HepG2 (cell line): ENCODE results near the gene RASSF6. TPM values are rescaled to one million over a fixed set of nuclear protein-coding genes. Genes with fewer than 3 reads are reported as not detected.

ENCODE experiments used
- ATAC-seq: fragments of 200-7000 bp; cut with Tn5 transposase; 3 replicates; pipeline ENCODE4 v1.9.1; 2020; ENCODE audit warnings: mild to moderate bottlenecking, moderate library complexity
- BruUV-seq: library from RNA; stranded (reverse); fragments of 400-500 nt; replicated peaks from 2 replicates; lab custom pipeline; 2021; lab: Mats Ljungman, UMichigan
- CTCF ChIA-PET: fragments of 300-600 bp; formaldehyde crosslinking; extraction: SDS; loops from one replicate; lab custom pipeline; 2021; ENCODE audit warnings: low total read pairs, inconsistent platforms, low intra/inter-chr PET ratio; lab: Yijun Ruan, JAX
- POLR2A ChIA-PET: fragments of 350-600 bp; sonication (Branson Sonifier 250); formaldehyde crosslinking; loops from one replicate; lab custom pipeline; 2020; ENCODE audit warnings: antibody characterized with exemption, inconsistent platforms; lab: Yijun Ruan, JAX
- DNase-seq: peaks from one replicate; pipeline ENCODE4 v3.0.0-alpha.2; 2015; ENCODE audit warnings: low spot score
- FAIRE-seq: peaks from 3 replicates; lab custom pipeline; 2011; peaks lifted over from hg19 to GRCh38; lab: Jason Lieb, UNC
- H2AFZ ChIP-seq: one replicate; pipeline ENCODE4 v1.6.1; 2011; ENCODE audit warnings: low read length, inconsistent platforms
- H3K27ac ChIP-seq: fragments of 300-600 bp; 3 replicates; pipeline ENCODE4 v1.8.0; 2011; ENCODE audit warnings: mixed run types, mild to moderate bottlenecking, mixed read lengths, low read length, inconsistent platforms; ENCODE audit not compliant: insufficient read depth; ENCODE audit errors: extremely low read length
- H3K27me3 ChIP-seq, 2 experiments: fragments of 200-600 bp in 1 of 2; 2 replicates in 1 of 2; 3 replicates in 1 of 2; pipeline versions ENCODE4 v1.6.0 to v1.8.0; 2011; ENCODE audit warnings: low read length in 2 of 2, mild to moderate bottlenecking in 2 of 2, moderate library complexity in 2 of 2, inconsistent platforms in 1 of 2; ENCODE audit not compliant: insufficient read depth in 2 of 2, control insufficient read depth in 1 of 2
- H3K36me3 ChIP-seq, 2 experiments: fragments of 200-600 bp in 1 of 2; replicated peaks in 1 of 2; 2 replicates in 1 of 2; 3 replicates in 1 of 2; pipeline versions ENCODE4 v1.5.1 to v1.8.0; 2011; ENCODE audit warnings: low read length in 2 of 2, inconsistent platforms in 1 of 2; ENCODE audit not compliant: insufficient read depth in 2 of 2, control insufficient read depth in 1 of 2
- H3K4me1 ChIP-seq: 2 replicates; pipeline ENCODE4 v1.5.1; 2012; ENCODE audit warnings: low read length, inconsistent platforms; ENCODE audit not compliant: insufficient read depth
- H3K4me2 ChIP-seq: 2 replicates; pipeline ENCODE4 v1.6.0; 2011; ENCODE audit warnings: low read depth, low read length, inconsistent platforms
- H3K4me3 ChIP-seq, 3 experiments: fragments of 200-600 bp in 1 of 3; sonication (generic), shearing (Covaris generic) in 1 of 3; replicated peaks in 1 of 3; 2 replicates each; pipeline ENCODE4 v1.5.1; 2011 to 2016; ENCODE audit warnings: low read length in 3 of 3, inconsistent platforms in 2 of 3, low read depth in 2 of 3, mild to moderate bottlenecking in 2 of 3, control low read depth in 1 of 3, mixed read lengths in 1 of 3; ENCODE audit not compliant: insufficient read depth in 1 of 3
- H3K79me2 ChIP-seq: one replicate; pipeline ENCODE4 v1.6.1; 2011; ENCODE audit warnings: low read length, inconsistent platforms; ENCODE audit not compliant: insufficient read depth
- H3K9ac ChIP-seq: 2 replicates; pipeline ENCODE4 v1.6.0; 2011; ENCODE audit warnings: mild to moderate bottlenecking, low read depth, low read length, inconsistent platforms; ENCODE audit not compliant: insufficient read depth
- H3K9me3 ChIP-seq: 2 replicates; pipeline ENCODE4 v1.5.1; 2012; ENCODE audit warnings: mild to moderate bottlenecking, low read length
- H4K20me1 ChIP-seq: 2 replicates; pipeline ENCODE4 v1.6.0; 2011; ENCODE audit warnings: inconsistent platforms, mild to moderate bottlenecking, low read length, moderate library complexity; ENCODE audit not compliant: insufficient read depth
- CAMTA2 ChIP-seq: sonication (generic); formaldehyde crosslinking; IDR thresholded peaks from 2 replicates; pipeline ENCODE4 v1.4.0; 2020; ENCODE audit warnings: mild to moderate bottlenecking, missing genetic modification reagents, borderline replicate concordance
- KAT2B ChIP-seq: fragments of 150-350 bp; IDR thresholded peaks from 2 replicates; pipeline ENCODE4 v1.6.1; 2014; ENCODE audit warnings: low read depth, low read length, borderline replicate concordance
- NFRKB ChIP-seq: fragments of 450-650 bp; IDR thresholded peaks from 2 replicates; pipeline ENCODE4 v1.6.1; 2017
- PRDM4 ChIP-seq: sonication (generic); formaldehyde crosslinking; IDR thresholded peaks from 2 replicates; pipeline ENCODE4 v1.9.0; 2021; ENCODE audit warnings: missing genetic modification reagents, borderline replicate concordance
- SOX6 ChIP-seq, 2 experiments: fragments of 450-650 bp in 1 of 2; sonication (generic) in 1 of 2; formaldehyde crosslinking in 1 of 2; IDR thresholded peaks; 2 replicates each; pipeline versions ENCODE4 v1.4.0 to v1.6.1; 2017 to 2020; ENCODE audit warnings: antibody characterized with exemption in 1 of 2, mild to moderate bottlenecking in 1 of 2, missing genetic modification reagents in 1 of 2
- SRF ChIP-seq: IDR thresholded peaks from 2 replicates; pipeline ENCODE4 v1.6.1; 2011; ENCODE audit warnings: mild to moderate bottlenecking, low read depth, low read length, moderate library complexity
- ZNF292 ChIP-seq: sonication (generic); formaldehyde crosslinking; IDR thresholded peaks from 2 replicates; pipeline ENCODE4 v1.8.1; 2022; ENCODE audit warnings: mild to moderate bottlenecking, low read depth, missing genetic modification reagents, borderline replicate concordance
- ZNF335 ChIP-seq: sonication (generic); formaldehyde crosslinking; IDR thresholded peaks from 2 replicates; pipeline ENCODE4 v1.4.0; 2020; ENCODE audit warnings: missing genetic modification reagents
- ZNF468 ChIP-seq: sonication (generic); formaldehyde crosslinking; IDR thresholded peaks from 2 replicates; pipeline ENCODE4 v1.8.0; 2022; ENCODE audit warnings: mild to moderate bottlenecking, moderate library complexity, missing genetic modification reagents
- ZNF646 ChIP-seq: sonication (generic); formaldehyde crosslinking; IDR thresholded peaks from 2 replicates; pipeline ENCODE4 v1.9.0; 2021; ENCODE audit warnings: mild to moderate bottlenecking, missing genetic modification reagents
- WGBS: methylation state at CpG from one replicate; pipeline ENCODE4 v1.1.6; 2017; ENCODE audit warnings: low lambda C conversion rate; 5-methylcytosine and 5-hydroxymethylcytosine counted together
- in situ Hi-C: cut with HindIII; loops from 2 replicates; pipeline ENCODE4 v1.10.0; 2017; ENCODE audit warnings: low pct_unique_long_range_greater_than_20kb; ENCODE audit not compliant: extremely low pct_ligation_motif_present
- intact Hi-C: fragments of 100-400 bp; cut with micrococcal nuclease; formaldehyde crosslinking; loops from one replicate; pipeline ENCODE4 v1.10.0; 2022; ENCODE audit not compliant: unreplicated experiment
- polyA plus RNA-seq, 8 experiments: library from polyadenylated mRNA; depleted of rRNA in 3 of 8; stranded (reverse) in 7 of 8; unstranded in 1 of 8; fragments of >200 nt; fragmentation: Illumina TruSeq in 4 of 8; extraction: Trizol in 4 of 8; gene quantifications; 2 replicates each; pipeline versions ENCODE4 v1.2.1 to v1.2.3, GENCODE V29; 2011 to 2016; ENCODE audit warnings: low read depth in 4 of 8, missing spikeins in 1 of 8, mixed read lengths in 1 of 8; ENCODE audit not compliant: insufficient read depth in 1 of 8
- total RNA-seq, 5 experiments: library from RNA; depleted of rRNA; stranded (reverse); fragments of >200 nt; fragmentation: Illumina TruSeq; extraction: Trizol; gene quantifications; 2 replicates each; pipeline ENCODE4 v1.2.3, GENCODE V29; 2016; ENCODE audit warnings: low read depth in 1 of 5

The RASSF6 gene
- total and polyA plus RNA-seq, 2 of the 13 experiments (the other 11 are each of a cell fraction or from before 2014, with no cell fraction given): 0.03 to 0.11 TPM

GRCh38 chr4:73603854-73604584 is 16.2 kb downstream of the RASSF6 start:
- intact Hi-C loops: no loop called here
- H3K9ac ChIP-seq: peak overlapping the region; percentile 35; the same call in 1 of the 2 replicates
- CTCF ChIA-PET: no interaction called here

More at GRCh38 chr4:73603854-73604584, 16.2 kb downstream of the RASSF6 start:
- Histone ChIP-seq H3K9me3 (no peaks in the 10 kb centered on the region), H3K4me3 (no peak overlapping the region), H2AFZ (no peak overlapping the region), H3K4me2 (peak overlapping the region; percentile 50; the same call in 1 of the 2 replicates), H3K27ac (peak overlapping the region; percentile 56), H3K4me1 (peaks cover 94% of the 10 kb centered on the region), H3K79me2 (no peaks in the 10 kb centered on the region), H3K36me3 (no peaks in the 10 kb centered on the region), H3K27me3 (no peaks in the 10 kb centered on the region), H4K20me1 (no peaks in the 10 kb centered on the region)
- DNase-seq: no peak
- POLR2A ChIA-PET: no interaction called here
- TSS peak; percentile 54 for BruUV-seq
- no peak for FAIRE-seq
- in situ Hi-C loops: no loop called here
- 87% methylated on average over 12 of the region's 12 CpGs for WGBS
- ATAC-seq: no peak
- no peak for TF ChIP-seq PRDM4 (CRISPR knock-in tag)
- TF ChIP-seq KAT2B: no peak
- no peak for TF ChIP-seq ZNF468
- TF ChIP-seq CAMTA2 (CRISPR knock-in tag): no peak
- TF ChIP-seq SOX6 (IDR thresholded peaks at IDR 0.05): no peak
- TF ChIP-seq SOX6 (CRISPR knock-in tag; IDR thresholded peaks at IDR 0.05): no peak
- 0 out of 2 replicates have a peak, but pooled peaks have one; percentile 1 for TF ChIP-seq ZNF335 (CRISPR knock-in tag)
- TF ChIP-seq SRF: no peak
- no peak for TF ChIP-seq ZNF646 (CRISPR knock-in tag)
- no peak for TF ChIP-seq NFRKB
- 0 out of 2 replicates have a peak, but pooled peaks have one; percentile 34 for TF ChIP-seq ZNF292 (CRISPR knock-in tag)
